HG02852 (cell line): ENCODE data around the gene PHKA1.
"Not testable (repeated sequence)": the region's sequence is repeated elsewhere in the genome, so short reads cannot be mapped to it uniquely, and the experiment has no call there.

Experiments
- ATAC-seq: cut with Tn5 transposase; IDR thresholded peaks from one replicate; pipeline ENCODE4 v1.9.1; 2021; ENCODE audit warnings: mild to moderate bottlenecking, moderate library complexity; ENCODE audit not compliant: unreplicated experiment

The PHKA1 gene

GRCh38 chrX:72713599-72714477 is at the start of gene PHKA1:
TSS of gene PHKA1 (minus strand) at chrX:72714306. CDS start at chrX:72713880, 426 bp downstream.
- ATAC-seq = peak; percentile 61

- not testable (repeated sequence) for ATAC-seq
Measured at GRCh38 chrX:72760454-72760853, 46.3 kb upstream of the PHKA1 start.

- not testable (repeated sequence) for ATAC-seq
Measured at GRCh38 chrX:72748545-72748944, 34.4 kb upstream of the PHKA1 start.

- not testable (repeated sequence) for ATAC-seq
Measured at GRCh38 chrX:72745546-72745945, 31.4 kb upstream of the PHKA1 start.

GRCh38 chrX:72735561-72735960 is 21.5 kb upstream of the PHKA1 start:
- ATAC-seq = no peak

GRCh38 chrX:72733636-72734035 is 19.5 kb upstream of the PHKA1 start:
- ATAC-seq = not testable (repeated sequence)

- no peak for ATAC-seq
Measured at GRCh38 chrX:72727846-72728245, 13.7 kb upstream of the PHKA1 start.

- ATAC-seq = no peak
Measured at GRCh38 chrX:72716766-72717165, 2.7 kb upstream of the PHKA1 start.

GRCh38 chrX:72715546-72715945 is 1.4 kb upstream of the PHKA1 start:
- no peak for ATAC-seq

GRCh38 chrX:72714478-72714916 is 391 bp upstream of the PHKA1 start:
- peak; percentile 7 for ATAC-seq

- ATAC-seq = no peak
Measured at GRCh38 chrX:72713130-72713529, 976 bp downstream of the PHKA1 start.

GRCh38 chrX:72712094-72712755 is 1.9 kb downstream of the PHKA1 start:
- no peak for ATAC-seq

GRCh38 chrX:72705814-72706213 is 8.3 kb downstream of the PHKA1 start:
- no peak for ATAC-seq

- no peak for ATAC-seq
Measured at GRCh38 chrX:72705111-72705510, 9.0 kb downstream of the PHKA1 start.

- no peak for ATAC-seq
Measured at GRCh38 chrX:72694170-72694569, 19.9 kb downstream of the PHKA1 start.

GRCh38 chrX:72693477-72693876 is 20.6 kb downstream of the PHKA1 start:
- no peak for ATAC-seq

GRCh38 chrX:72687396-72687795 is 26.7 kb downstream of the PHKA1 start:
- ATAC-seq = no peak

GRCh38 chrX:72685810-72686456 is 28.2 kb downstream of the PHKA1 start:
- ATAC-seq = no peak

- no peak for ATAC-seq
Measured at GRCh38 chrX:72685018-72685417, 29.1 kb downstream of the PHKA1 start.

GRCh38 chrX:72683631-72684030 is 30.5 kb downstream of the PHKA1 start:
- ATAC-seq = no peak

GRCh38 chrX:72676465-72676864 is 37.6 kb downstream of the PHKA1 start:
- ATAC-seq = no peak

- not testable (repeated sequence) for ATAC-seq
Measured at GRCh38 chrX:72673951-72674350, 40.2 kb downstream of the PHKA1 start.
